OCI-M2 (cell line): ENCODE data around the gene NOC4L.
"Not testable (repeated sequence)": the region's sequence is repeated elsewhere in the genome, so short reads cannot be mapped to it uniquely, and the experiment has no call there.

ENCODE experiments used
- DNase-seq: peaks from one replicate; lab custom pipeline; 2025; ENCODE audit not compliant: unreplicated experiment; lab: John Stamatoyannopoulos, UW

Gene NOC4L

DNA sequence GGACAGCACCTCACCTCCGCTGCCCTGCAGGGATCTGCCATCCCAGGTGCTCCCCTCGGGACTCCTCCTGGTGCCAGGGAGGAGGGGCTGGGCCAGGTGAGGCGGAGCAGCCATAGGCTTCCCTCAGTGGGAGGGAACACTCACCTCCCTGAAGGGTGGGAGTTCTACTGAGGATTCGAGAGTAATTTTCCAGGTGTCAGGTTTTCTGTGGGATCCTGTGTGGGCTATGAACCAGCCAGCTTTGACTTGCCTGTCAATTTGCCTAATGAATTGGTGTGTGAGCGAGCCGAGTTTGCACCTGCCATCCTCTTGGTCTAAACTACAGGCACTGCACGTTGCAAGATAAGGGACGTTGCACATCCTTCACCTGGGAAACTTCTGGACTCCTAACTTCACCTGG, 50.3 kb downstream of the NOC4L start:
- DNase-seq, result no peak

DNA sequence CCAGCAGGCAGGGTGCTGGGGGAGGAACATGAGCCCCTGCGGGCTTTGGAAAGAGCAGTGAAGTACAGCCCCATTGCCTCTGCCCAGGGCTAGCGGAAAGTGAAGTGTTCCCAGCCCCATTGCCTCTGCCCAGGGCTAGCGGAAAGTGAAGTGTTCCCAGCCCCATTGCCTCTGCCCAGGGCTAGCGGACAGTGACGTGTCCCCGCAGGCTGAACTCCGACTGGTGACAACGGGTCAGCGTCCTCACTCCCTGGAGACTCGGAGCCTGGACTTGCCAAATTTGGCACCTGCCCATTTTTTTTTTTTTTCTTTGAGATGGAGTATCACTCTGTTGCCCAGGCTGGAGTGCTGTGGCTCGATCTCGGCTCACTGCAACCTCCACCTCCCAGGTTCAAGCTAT, 51.0 kb downstream of the NOC4L start:
- not testable (repeated sequence) for DNase-seq

GRCh38 chr12:132196038-132196872, 52.0 kb downstream of the NOC4L start:
- DNase-seq, result no peak

DNA sequence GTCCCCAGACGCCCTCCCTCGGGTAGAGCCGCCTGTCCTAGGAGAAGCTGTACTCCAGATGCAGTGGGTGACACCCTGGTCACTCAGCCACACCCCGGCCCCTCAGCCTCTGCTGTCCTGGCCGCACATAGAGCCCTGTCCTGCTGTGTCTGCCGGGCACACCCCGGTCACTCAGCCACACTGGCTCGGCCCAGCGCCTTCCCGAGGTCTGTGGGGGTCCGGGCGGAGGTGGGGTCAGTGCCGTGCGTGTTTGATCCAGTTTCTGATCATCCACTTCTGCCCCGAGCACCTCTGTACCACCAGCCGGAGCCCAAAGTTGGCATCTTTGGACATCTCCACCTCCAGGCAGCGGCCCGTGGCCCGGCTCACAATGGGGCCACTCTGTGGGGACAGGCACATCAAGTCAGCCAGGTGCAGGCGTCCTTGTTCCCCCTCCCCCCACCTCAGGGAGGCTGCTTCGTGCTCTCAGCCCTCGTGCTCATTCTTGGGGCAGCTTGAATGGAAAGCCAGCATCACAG, 52.7 kb downstream of the NOC4L start:
- DNase-seq, result no peak

DNA sequence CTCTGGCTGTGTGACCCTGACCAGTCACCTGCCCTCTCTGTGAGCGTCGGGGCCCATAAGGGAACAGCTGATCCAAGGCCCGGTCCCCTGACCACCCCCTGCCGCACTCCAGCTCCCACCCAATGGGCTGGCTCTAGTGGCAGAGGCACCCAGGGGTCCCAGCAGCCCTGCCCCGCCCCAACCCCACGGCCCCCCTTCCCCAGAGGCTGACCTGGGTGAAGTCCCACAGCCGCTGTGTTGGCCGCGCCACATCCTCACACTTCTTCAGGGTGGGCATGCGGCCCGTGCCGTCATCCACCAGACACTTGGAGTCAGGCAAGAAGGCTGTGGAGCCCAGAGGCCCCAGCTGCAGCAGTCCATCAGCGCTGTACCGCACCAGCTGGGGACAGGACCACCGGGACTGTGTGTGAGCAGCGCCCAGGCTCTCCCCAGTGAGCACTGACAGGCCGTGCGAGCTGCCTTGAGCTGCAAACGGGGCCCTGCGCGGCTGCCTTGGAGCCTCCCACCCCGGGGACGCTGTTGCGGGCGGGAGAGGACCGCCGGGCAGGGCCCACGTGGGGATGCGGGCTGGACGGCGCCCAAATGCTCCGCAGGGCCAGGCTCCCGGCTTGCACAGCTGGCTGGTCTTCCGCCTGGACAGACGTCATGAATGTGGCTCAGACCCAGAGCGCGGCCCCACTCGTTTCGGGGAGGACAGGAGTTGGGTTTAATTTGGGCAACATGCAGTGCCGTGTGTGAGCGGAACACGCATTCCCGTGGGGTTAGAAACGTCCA, 53.5 kb downstream of the NOC4L start:
- DNase-seq, result no peak

DNA sequence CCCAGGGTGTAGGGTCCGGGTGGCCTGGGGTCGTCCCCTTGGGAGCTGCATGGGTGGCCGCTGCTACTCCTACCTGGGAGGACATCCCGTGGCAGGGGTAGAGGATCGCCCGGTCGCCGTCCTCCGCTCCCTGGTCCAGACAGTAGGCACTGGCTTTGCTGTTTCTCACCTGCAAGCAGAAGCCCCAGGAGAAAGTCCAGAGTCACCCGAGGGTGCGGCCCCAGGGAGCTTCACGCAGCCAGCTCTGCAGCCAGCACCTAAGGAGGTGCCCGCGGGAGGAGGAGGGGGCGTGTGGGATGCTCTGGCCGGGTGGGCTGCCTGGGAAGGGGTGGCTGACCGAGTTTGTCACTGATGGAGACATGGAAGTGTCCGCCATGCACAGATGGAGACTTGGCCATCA, 54.8 kb downstream of the NOC4L start:
- no peak for DNase-seq

DNA sequence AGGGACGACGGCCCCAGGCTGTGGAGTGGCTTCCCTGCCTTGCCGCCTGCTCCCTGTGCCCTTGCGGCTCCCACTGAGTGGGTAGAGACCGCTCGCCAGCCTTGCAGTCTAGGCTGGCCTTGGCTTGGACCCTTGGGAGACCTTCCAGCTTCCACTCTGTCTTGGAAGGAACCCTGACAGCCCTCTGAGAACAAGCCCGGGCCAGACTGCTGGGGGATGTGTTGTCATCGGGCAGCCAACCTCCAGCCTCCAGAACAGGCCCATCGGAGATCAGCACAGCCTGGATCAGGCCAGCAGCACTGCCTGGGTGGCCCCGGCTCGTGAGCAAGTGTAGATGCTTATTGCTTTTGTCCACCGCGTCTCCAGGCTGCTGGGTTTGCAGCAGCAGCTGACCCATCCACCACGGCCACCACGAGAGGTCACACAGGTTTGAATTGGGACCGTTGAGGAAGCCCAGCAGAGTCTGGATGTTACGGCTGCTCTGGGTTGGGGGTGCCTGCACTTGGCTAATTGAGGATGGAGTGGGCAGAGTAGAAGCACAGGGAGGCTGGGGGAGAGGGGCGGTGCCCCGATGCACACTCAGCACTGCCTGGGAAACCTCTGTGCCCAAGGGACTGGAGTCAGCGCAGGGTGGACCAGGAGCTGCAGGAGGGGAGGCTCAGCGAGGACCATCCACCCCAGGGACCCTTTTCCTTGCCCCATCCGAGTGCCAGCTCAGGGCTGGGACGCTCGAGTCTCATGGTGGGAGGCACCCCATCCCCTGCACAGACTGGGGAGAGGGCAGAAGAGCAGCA, 55.5 kb downstream of the NOC4L start:
- no peak for DNase-seq

DNA sequence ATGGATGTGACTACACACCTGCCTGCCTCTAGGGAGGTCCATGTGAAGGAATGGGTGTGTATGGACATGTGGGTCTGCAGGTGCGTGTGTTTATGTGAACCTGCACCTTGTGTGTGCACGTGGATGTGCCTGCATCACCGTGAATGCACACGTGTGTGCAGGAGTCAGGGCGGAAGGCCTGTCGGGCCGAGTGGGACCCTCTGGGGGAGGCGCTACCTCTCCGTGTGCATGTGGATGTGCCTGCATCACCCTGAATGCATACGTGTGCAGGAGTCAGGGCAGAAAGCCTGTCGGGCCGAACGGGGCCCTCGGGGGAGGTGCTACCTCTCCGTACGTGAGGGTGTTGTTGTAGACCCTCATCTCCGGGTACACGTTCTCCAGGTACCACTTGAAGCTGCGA, 56.5 kb downstream of the NOC4L start:
- DNase-seq, result no peak

GRCh38 chr12:132201391-132202120, 57.3 kb downstream of the NOC4L start:
- no peak for DNase-seq
